Cerebellar nuclear complex (tissue), 1 donor: ENCODE data around the gene SRPX.

Source experiments
- DNase-seq, 2 experiments: peaks; one replicate each; lab custom pipeline; 2025; lab: John Stamatoyannopoulos, UW

SRPX gene, protein sequence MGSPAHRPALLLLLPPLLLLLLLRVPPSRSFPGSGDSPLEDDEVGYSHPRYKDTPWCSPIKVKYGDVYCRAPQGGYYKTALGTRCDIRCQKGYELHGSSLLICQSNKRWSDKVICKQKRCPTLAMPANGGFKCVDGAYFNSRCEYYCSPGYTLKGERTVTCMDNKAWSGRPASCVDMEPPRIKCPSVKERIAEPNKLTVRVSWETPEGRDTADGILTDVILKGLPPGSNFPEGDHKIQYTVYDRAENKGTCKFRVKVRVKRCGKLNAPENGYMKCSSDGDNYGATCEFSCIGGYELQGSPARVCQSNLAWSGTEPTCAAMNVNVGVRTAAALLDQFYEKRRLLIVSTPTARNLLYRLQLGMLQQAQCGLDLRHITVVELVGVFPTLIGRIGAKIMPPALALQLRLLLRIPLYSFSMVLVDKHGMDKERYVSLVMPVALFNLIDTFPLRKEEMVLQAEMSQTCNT

GRCh38 chrX:38220415-38221390 lies at the start of gene SRPX:
TSS of gene SRPX (minus strand) at chrX:38220871. CDS start at chrX:38220792, 79 bp downstream.
- no peak for DNase-seq

DNA sequence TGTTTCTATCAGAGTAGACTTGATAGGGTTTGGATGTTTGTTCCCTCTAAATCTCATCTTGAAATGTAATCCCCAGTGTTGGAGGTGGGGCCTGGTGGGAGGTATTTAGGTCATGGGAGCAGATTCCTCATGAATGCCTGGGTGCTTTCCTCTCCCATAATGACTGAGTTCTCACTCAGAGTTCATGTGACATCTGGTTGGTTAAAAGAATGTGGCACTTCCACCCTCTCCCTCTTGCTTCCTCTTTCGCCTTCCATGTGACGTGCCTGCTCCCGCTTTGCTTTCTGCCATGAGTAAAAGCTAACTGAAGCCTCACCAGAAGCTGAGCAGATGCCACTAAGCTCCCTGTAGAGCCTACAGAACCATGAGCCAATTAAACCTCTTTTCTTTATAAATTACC lies 47.3 kb upstream of the SRPX start:
- DNase-seq: no peak

DNA sequence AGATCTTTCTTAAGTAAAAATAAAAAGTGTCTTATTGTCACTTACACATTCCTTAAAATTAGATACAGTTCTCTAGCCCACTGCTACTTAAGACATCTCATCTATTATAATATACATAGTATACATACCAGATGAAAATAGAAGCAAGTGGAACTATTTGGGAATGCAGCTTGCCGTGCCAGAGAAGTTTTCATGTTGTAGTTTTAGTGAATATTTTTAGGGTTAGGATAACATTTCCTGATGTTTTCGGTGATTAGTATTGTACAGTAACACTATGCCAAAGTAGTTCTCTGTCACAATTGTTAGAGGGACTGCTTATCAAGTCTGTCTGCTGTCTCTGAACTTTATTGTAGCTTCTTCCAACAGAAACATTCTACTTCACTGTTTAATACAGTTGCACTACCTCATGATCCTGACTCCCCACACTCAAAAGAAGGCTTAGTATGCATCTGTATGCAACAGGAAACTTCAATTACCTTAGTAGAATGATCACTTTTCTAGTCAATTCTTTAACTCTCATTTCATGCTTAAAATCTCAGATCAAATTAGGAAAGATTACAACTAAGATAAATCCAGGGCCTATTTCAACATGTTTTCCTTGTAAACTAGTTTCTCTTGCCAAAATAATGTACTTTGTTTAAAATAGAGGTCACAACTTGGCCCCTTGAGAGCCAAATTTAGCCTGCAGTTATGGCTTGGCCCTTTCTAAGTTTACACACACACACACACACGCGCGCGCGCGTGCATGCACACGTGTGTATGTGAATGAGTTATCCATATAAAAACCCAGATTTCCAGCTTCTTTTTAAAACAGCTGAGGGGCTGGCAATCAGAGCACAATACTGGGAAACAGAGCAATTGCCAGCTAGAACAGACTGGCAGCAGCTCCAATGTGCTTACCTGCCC lies 42.3 kb upstream of the SRPX start:
- no peak for DNase-seq

DNA sequence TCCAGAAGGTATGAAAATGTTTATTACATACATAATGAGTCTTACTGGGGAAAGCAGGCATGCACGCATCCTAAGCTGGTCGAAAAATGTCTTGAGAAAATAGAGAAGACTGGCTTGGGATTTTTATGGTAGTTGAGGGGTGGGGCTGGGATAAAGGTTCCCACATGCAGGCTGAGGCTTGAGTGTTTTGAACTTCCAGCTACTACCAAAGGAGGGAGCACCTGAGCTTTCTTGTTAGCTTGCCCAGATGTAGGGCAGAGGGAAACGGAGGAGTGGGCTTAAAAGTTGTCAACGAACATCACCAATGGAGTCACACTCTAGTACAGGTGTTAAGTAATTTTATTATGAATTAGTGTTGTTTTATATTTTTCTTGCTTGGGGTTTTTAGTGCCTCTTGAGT lies 39.6 kb upstream of the SRPX start:
- DNase-seq: no peak

DNA sequence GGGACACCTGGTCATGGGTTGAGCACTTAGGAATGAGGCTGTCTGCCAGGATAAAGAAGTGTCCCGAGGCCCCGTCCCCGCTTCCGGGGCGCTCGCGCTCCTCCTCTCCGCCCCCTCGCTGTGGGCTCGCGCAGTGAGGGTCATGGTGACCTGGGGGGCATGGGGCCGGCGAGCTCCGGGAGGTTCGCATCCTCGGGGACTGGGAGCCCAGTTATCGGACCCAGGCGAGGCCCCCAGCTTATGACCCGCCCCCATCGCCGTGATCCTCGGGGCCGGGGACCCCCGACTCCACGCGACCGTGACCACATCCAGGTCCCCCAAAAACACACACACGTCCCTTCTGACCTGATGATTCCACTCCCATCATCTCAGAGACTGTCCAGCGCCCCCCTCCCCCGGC lies 35.3 kb upstream of the SRPX start:
- no peak for DNase-seq

DNA sequence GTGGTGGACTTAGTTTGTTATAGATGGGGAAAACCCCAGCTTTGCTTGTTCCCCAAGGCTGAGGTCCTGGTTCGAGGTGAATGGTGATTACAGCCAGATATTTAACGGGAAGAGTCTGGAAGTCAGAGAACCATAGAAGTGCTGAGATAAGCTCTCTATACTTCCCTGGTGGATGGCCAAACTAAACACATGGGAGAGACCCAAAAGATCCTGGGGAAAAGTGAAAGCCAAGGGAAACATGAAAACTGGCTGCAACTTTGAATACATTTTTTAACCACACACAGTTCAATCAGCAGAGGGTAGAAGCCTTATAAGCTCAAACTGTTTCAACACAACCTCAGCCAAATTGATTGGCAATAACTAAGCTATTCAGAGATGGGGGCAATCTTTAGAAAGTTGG lies 29.3 kb upstream of the SRPX start:
- no peak for DNase-seq

DNA sequence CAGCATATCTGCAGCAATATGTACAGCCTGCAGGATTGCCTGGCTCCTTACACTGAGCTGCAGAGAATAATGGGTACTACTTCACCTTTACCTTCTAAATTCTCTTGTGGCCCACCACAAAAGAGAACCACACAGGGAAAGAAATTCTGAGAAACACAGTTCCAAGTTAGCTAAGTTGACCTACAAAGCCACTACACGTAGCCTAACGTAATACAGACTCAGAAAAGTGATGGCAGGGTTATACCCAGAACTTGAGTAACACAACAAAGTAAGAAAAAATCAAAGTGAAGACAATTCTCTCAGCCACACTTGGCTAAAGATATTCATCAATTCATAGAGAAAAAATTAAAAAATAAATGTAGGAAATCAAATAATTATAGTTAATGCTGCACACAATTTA lies 26.4 kb upstream of the SRPX start:
- DNase-seq: no peak

- DNase-seq: no peak
Measured at GRCh38 chrX:38240541-38240940, 19.9 kb upstream of the SRPX start.

- no peak for DNase-seq
Measured at GRCh38 chrX:38236901-38237615, 16.4 kb upstream of the SRPX start.

DNA sequence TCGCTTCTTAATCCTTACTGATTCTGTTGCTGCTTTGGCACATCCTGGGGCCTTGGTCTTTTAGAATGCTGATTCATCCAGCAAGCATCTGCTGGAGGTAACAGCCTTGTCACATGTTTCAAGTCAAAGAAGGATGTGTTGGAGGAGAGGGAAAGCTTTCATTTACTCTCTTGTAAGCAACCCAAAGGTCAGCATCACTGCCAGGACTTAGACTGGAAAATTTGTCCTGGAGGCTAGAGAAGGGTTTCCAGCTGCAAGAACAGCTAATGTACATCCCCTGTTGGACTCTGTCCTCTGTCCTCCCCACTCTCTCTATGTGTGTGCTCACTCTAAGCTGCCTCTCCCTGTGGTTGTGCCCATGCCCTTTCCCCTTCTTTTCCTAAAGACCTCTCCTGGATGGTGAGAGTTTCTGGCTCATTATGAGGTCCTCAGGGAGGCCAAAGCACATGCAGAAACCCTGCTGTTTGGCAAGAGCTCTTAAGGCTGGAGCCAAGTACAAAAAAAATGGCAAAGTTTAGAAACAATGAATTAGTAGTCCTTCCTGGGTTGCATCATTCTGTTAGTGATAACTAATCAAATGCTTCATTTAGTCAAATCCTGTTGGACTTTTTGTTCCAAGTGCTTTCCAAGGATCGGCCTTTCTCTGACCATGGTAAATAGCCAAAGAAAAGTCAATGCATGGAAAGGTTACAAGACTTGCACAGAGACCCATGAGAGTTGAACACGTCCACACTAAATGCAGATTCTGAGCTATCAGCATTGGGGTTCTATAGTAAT lies 13.4 kb upstream of the SRPX start:
- DNase-seq: no peak

- no peak for DNase-seq
Measured at GRCh38 chrX:38232079-38232686, 11.5 kb upstream of the SRPX start.

DNA sequence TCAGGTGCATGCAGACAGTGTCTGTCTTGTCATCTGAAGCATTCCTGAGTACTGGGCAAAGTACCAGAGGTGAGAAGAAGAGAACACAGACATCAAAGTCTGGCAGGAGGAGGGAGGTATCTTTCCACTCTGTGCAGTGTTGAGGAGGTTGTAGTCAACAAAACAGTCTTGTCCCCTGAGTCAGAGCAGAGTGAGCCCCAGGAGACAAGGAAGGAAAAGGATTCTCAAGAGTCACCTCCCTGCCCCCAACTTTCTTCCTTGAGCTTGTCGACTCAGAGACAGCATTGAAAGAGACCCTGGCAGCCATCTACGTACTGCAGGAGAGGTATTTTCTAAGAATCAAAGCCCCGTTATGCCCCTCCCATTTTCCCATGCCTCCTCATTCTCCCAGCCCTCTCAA lies 4.4 kb upstream of the SRPX start:
- DNase-seq: no peak

DNA sequence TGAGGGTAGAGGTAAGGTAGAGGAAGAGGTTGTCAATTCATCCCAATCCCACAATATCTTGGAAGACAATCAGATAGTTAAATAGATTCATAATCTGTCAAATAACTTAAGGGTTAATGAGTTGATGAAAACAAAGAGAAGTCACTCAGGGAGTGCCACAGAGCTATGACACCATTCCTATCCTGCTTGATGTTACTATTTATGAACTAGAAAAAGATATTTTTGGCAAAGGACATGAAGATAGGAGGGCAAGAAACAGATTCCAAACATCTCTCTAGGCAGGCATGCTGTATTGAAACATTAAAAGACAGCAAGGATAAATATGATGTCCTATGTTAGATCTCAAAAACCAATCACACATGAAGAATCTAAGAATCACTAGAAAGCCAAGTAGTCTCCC lies 3.5 kb upstream of the SRPX start:
- no peak for DNase-seq

DNA sequence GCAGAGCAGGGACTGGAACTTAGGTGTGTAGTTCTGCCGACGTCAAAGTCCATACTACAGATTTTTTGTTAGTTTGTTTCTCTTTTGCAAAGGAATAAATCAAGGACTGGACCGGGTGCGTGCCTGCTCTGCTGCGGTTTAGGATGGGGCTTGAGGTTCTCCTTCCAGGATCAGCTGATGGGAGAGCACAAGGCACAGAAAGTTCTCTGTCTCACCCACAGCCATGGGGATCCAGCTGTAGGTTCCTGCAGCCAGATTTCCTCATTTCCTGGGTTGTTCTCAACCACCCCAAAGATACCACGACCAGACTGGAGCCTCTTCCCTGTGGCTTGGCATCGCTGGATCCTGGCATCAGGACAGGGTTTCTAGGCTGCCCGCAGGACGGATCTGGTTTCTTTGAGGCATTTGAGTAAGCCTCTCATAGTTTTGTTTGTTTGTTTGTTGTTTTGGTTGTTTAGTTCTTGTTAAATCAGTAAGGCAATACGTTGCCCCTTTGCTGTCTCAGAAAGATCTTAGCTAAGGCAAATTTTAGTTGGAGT lies 789 bp upstream of the SRPX start:
- no peak for DNase-seq

- no peak for DNase-seq
Measured at GRCh38 chrX:38220024-38220414, 652 bp downstream of the SRPX start.

DNA sequence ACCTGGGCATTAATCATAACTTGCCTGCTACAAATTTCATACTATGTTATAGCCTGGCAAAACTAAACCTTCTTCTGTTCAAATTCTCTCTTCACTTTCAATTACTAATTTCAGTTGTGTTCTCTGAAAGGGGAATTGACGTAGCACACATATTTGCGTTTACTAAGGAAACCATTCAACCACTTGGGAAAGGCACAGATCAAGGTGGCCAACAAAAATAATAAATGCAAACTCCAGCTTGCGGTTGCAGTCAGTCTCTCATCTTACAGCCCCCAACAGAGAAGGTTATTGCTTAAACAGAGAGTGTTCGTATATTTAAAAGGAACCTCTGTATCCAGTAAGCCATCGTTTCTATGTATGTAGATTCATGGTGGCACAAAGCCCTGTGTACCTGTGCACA lies 4.0 kb downstream of the SRPX start:
- no peak for DNase-seq

- no peak for DNase-seq
Measured at GRCh38 chrX:38214551-38215531, 5.8 kb downstream of the SRPX start.

DNA sequence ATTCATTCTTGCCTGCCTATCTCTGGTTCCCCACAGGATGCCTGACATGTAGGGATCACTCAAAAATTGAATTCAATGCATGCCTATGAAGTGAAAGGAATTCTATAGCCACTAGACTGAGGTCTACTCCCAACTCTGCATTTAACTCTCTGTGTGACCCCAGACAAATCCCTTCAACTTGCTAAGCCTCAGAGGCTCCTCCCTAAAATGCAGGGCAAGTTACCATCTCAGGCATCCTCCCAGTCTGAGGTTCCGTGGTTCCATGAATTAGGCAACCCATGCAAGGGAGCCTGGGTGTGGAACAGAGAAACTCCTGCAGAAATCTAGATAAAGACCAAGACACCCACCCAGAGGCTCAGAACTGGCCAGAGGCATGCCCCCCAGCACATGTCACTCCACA lies 6.6 kb downstream of the SRPX start:
- no peak for DNase-seq
